ENCODE data around the gene OTOGL.

OTOGL gene

GRCh38 chr12:80381121-80381520 is 281.8 kb downstream of the OTOGL start:
- no peak overlapping the region for H3K27ac ChIP-seq (ENCODE audit: low read depth, low read length, poor library complexity, severe bottlenecking)
- no peaks in the 10 kb centered on the region for H3K27me3 ChIP-seq (ENCODE audit: insufficient read depth, low read length)
- H3K4me3 ChIP-seq (ENCODE audit: low read depth, low read length, poor library complexity, severe bottlenecking) = no peak overlapping the region
- H2AFZ ChIP-seq (ENCODE audit: low read length) = no peak overlapping the region
- TF ChIP-seq CTCF (IDR thresholded peaks at IDR 0.05; ENCODE audit: low read length) (no peak), EZH2 (IDR thresholded peaks at IDR 0.05; ENCODE audit: borderline replicate concordance, low read length) (no peak)
- H3K4me1 ChIP-seq (ENCODE audit: insufficient read depth, low read length, severe bottlenecking) = no peaks in the 10 kb centered on the region
- H3K9ac ChIP-seq (ENCODE audit: low read length) = no peak overlapping the region
- H3K9me3 ChIP-seq (ENCODE audit: low read length) = no peaks in the 10 kb centered on the region
- H3K4me2 ChIP-seq (ENCODE audit: low read length) = no peak overlapping the region
- H4K20me1 ChIP-seq (ENCODE audit: insufficient read depth, low read length) = no peaks in the 10 kb centered on the region
- no peaks in the 10 kb centered on the region for H3K9me2 ChIP-seq (ENCODE audit: low read depth, low read length)
- no peaks in the 10 kb centered on the region for H3K36me3 ChIP-seq (ENCODE audit: insufficient read depth, low read length)
- no peaks in the 10 kb centered on the region for H3K79me2 ChIP-seq (ENCODE audit: insufficient read depth, low read length)
- no peaks in the 10 kb centered on the region for H3F3A ChIP-seq (ENCODE audit: insufficient read depth, low read length)

- TF ChIP-seq EZH2 (IDR thresholded peaks at IDR 0.05; ENCODE audit: borderline replicate concordance, low read length) (no peak), CTCF (IDR thresholded peaks at IDR 0.05; ENCODE audit: low read length) (no peak)
- Histone ChIP-seq H3K79me2 (ENCODE audit: insufficient read depth, low read length) (no peaks in the 10 kb centered on the region), H3K36me3 (ENCODE audit: insufficient read depth, low read length) (no peaks in the 10 kb centered on the region), H4K20me1 (ENCODE audit: insufficient read depth, low read length) (no peaks in the 10 kb centered on the region), H3K27ac (ENCODE audit: low read depth, low read length, poor library complexity, severe bottlenecking) (no peak overlapping the region), H3K4me3 (ENCODE audit: low read depth, low read length, poor library complexity, severe bottlenecking) (no peak overlapping the region), H3K4me1 (ENCODE audit: insufficient read depth, low read length, severe bottlenecking) (no peaks in the 10 kb centered on the region), H2AFZ (ENCODE audit: low read length) (no peak overlapping the region), H3K4me2 (ENCODE audit: low read length) (no peak overlapping the region), H3K9me2 (ENCODE audit: low read depth, low read length) (no peaks in the 10 kb centered on the region), H3F3A (ENCODE audit: insufficient read depth, low read length) (no peaks in the 10 kb centered on the region), H3K9me3 (ENCODE audit: low read length) (no peaks in the 10 kb centered on the region), H3K27me3 (ENCODE audit: insufficient read depth, low read length) (no peaks in the 10 kb centered on the region), H3K9ac (ENCODE audit: low read length) (no peak overlapping the region)
Observed at GRCh38 chr12:80382254-80382653, 282.9 kb downstream of the OTOGL start.

GRCh38 chr12:80400571-80400991 is 301.2 kb downstream of the OTOGL start:
- Histone ChIP-seq H3K4me2 (ENCODE audit: low read length) (no peak overlapping the region), H3K27ac (ENCODE audit: low read depth, low read length, poor library complexity, severe bottlenecking) (no peak overlapping the region), H3K79me2 (ENCODE audit: insufficient read depth, low read length) (no peaks in the 10 kb centered on the region), H3K9me2 (ENCODE audit: low read depth, low read length) (no peaks in the 10 kb centered on the region), H3K4me1 (ENCODE audit: insufficient read depth, low read length, severe bottlenecking) (no peaks in the 10 kb centered on the region), H4K20me1 (ENCODE audit: insufficient read depth, low read length) (no peaks in the 10 kb centered on the region), H3K9ac (ENCODE audit: low read length) (no peak overlapping the region), H3F3A (ENCODE audit: insufficient read depth, low read length) (no peaks in the 10 kb centered on the region), H3K27me3 (ENCODE audit: insufficient read depth, low read length) (no peaks in the 10 kb centered on the region), H3K36me3 (ENCODE audit: insufficient read depth, low read length) (no peaks in the 10 kb centered on the region), H3K9me3 (ENCODE audit: low read length) (no peaks in the 10 kb centered on the region), H2AFZ (ENCODE audit: low read length) (no peak overlapping the region), H3K4me3 (ENCODE audit: low read depth, low read length, poor library complexity, severe bottlenecking) (no peak overlapping the region)
- TF ChIP-seq CTCF (IDR thresholded peaks at IDR 0.05; ENCODE audit: low read length) (no peak), EZH2 (IDR thresholded peaks at IDR 0.05; ENCODE audit: borderline replicate concordance, low read length) (no peak)
